SU-DHL-6 (cell line): ENCODE results near the gene PDZD7.

ENCODE experiments used
- H2AFZ ChIP-seq: fragments of 200-600 bp; sonication (generic); 2 replicates; pipeline ENCODE4 v1.6.1; 2014; ENCODE audit warnings: low read depth, mild to moderate bottlenecking, moderate library complexity, mixed read lengths, antibody characterized with exemption, low read length; ENCODE audit not compliant: severe bottlenecking
- H3F3A ChIP-seq: fragments of 200-600 bp; shearing (Covaris generic); 2 replicates; pipeline ENCODE4 v1.6.0; 2016; ENCODE audit warnings: antibody characterized with exemption, mild to moderate bottlenecking; ENCODE audit not compliant: insufficient read depth
- H3K27ac ChIP-seq: fragments of 200-600 bp; sonication (generic); 2 replicates; pipeline ENCODE4 v1.5.1; 2016; ENCODE audit warnings: low read depth, mild to moderate bottlenecking, low read length, moderate library complexity, mixed read lengths
- H3K27me3 ChIP-seq: fragments of 200-600 bp; sonication (generic), shearing (Covaris generic); 2 replicates; pipeline ENCODE4 v1.6.0; 2014; ENCODE audit warnings: mild to moderate bottlenecking, low read length
- H3K36me3 ChIP-seq: fragments of 200-600 bp; sonication (generic); 2 replicates; pipeline ENCODE4 v1.6.1; 2014; ENCODE audit warnings: mild to moderate bottlenecking, low read length, mixed read lengths
- H3K4me2 ChIP-seq: fragments of 300-600, 200-600 bp; shearing (Covaris generic), sonication (generic); 2 replicates; pipeline ENCODE4 v1.6.0; 2014; ENCODE audit warnings: low read length, low read depth, mild to moderate bottlenecking; ENCODE audit not compliant: poor library complexity, severe bottlenecking
- H3K4me3 ChIP-seq: fragments of 200-600 bp; sonication (generic); 2 replicates; pipeline ENCODE4 v1.5.1; 2014; ENCODE audit warnings: antibody characterized with exemption, low read length, mild to moderate bottlenecking, mixed read lengths; ENCODE audit not compliant: insufficient read depth, poor library complexity, severe bottlenecking
- H3K79me2 ChIP-seq: fragments of 200-600 bp; sonication (generic); 2 replicates; pipeline ENCODE4 v1.6.1; 2014; ENCODE audit warnings: mild to moderate bottlenecking, low read length, moderate library complexity; ENCODE audit not compliant: insufficient read depth
- H3K9ac ChIP-seq: fragments of 200-600 bp; sonication (generic); 2 replicates; pipeline ENCODE4 v1.7.0; 2014; ENCODE audit warnings: mild to moderate bottlenecking, low read length
- H3K9me2 ChIP-seq: fragments of 200-600 bp; sonication (generic); replicated peaks from 2 replicates; pipeline ENCODE4 v1.6.1; 2014; ENCODE audit warnings: low read length; ENCODE audit not compliant: insufficient read depth
- H3K9me3 ChIP-seq: fragments of 200-600 bp; sonication (generic); 2 replicates; pipeline ENCODE4 v1.6.1; 2014; ENCODE audit warnings: low read length, mixed read lengths; ENCODE audit not compliant: insufficient read depth
- H4K20me1 ChIP-seq: fragments of 200-600 bp; sonication (generic); 2 replicates; pipeline ENCODE4 v1.6.1; 2014; ENCODE audit warnings: low read depth, mild to moderate bottlenecking, antibody characterized with exemption, low read length, moderate library complexity, mixed read lengths
- CTCF ChIP-seq: fragments of 200-600 bp; sonication (generic); IDR thresholded peaks from one replicate; pipeline ENCODE4 v1.5.1; 2017; ENCODE audit warnings: antibody characterized with exemption, mild to moderate bottlenecking, low read length, moderate library complexity; ENCODE audit not compliant: insufficient read depth, poor library complexity, severe bottlenecking
- EZH2phosphoT487 ChIP-seq: fragments of 200-600 bp; sonication (generic), shearing (Covaris generic); conservative IDR thresholded peaks from 2 replicates; pipeline ENCODE4 v1.6.1; 2018; ENCODE audit warnings: mild to moderate bottlenecking, antibody characterized with exemption, low read length, moderate library complexity, mixed read lengths

Gene PDZD7

GRCh38 chr10:101033276-101033675 is 2.3 kb upstream of the PDZD7 start:
- no peak overlapping the region for H3K4me2 ChIP-seq
- H3F3A ChIP-seq: no peaks in the 10 kb centered on the region
- H3K9me3 ChIP-seq: no peaks in the 10 kb centered on the region
- no peak overlapping the region for H3K27ac ChIP-seq
- H3K9me2 ChIP-seq: no peaks in the 10 kb centered on the region
- TF ChIP-seq EZH2phosphoT487 (no peak), CTCF (no peak)
- no peak overlapping the region for H3K9ac ChIP-seq
- H3K36me3 ChIP-seq: no peaks in the 10 kb centered on the region
- H3K27me3 ChIP-seq: no peaks in the 10 kb centered on the region
- no peak overlapping the region for H2AFZ ChIP-seq
- H3K79me2 ChIP-seq: no peaks in the 10 kb centered on the region
- H4K20me1 ChIP-seq: no peaks in the 10 kb centered on the region
- H3K4me3 ChIP-seq: no peak overlapping the region

GRCh38 chr10:101032637-101033224 is 1.8 kb upstream of the PDZD7 start:
- no peaks in the 10 kb centered on the region for H3K79me2 ChIP-seq
- no peak overlapping the region for H2AFZ ChIP-seq
- H3K27ac ChIP-seq: no peak overlapping the region
- no peaks in the 10 kb centered on the region for H3K9me2 ChIP-seq
- TF ChIP-seq CTCF (no peak), EZH2phosphoT487 (no peak)
- no peaks in the 10 kb centered on the region for H3F3A ChIP-seq
- peak overlapping the region; percentile 80 for H3K4me2 ChIP-seq
- no peak overlapping the region for H3K4me3 ChIP-seq
- H3K9me3 ChIP-seq: no peaks in the 10 kb centered on the region
- no peaks in the 10 kb centered on the region for H3K36me3 ChIP-seq
- no peaks in the 10 kb centered on the region for H3K27me3 ChIP-seq
- no peaks in the 10 kb centered on the region for H4K20me1 ChIP-seq
- no peak overlapping the region for H3K9ac ChIP-seq

GRCh38 chr10:101031796-101032636 is 1.1 kb upstream of the PDZD7 start:
- Histone ChIP-seq H3K9ac (peak overlapping the region; percentile 52), H3K36me3 (no peaks in the 10 kb centered on the region), H3K79me2 (no peaks in the 10 kb centered on the region), H3K9me2 (no peaks in the 10 kb centered on the region), H4K20me1 (no peaks in the 10 kb centered on the region), H3K27me3 (no peaks in the 10 kb centered on the region), H2AFZ (peak overlapping the region; percentile 90), H3K27ac (no peak overlapping the region), H3F3A (no peaks in the 10 kb centered on the region), H3K9me3 (no peaks in the 10 kb centered on the region), H3K4me2 (peak overlapping the region; percentile 80), H3K4me3 (peak overlapping the region; percentile 67)
- TF ChIP-seq CTCF: no peak
- no peak for TF ChIP-seq EZH2phosphoT487
